IgD-negative memory B cell (primary cell): Measurements from ENCODE around the gene OR52B2. TPM values are rescaled to one million over a fixed set of nuclear protein-coding genes. Genes with fewer than 3 reads are reported as not detected.

Experiments
- H3K27ac Mint-ChIP-seq, 3 donors: one replicate each; pipeline ENCODE4 v1.8.0; 2020 to 2022; ENCODE audit warnings: mild to moderate bottlenecking in 3 of 3, mixed read lengths in 3 of 3, moderate library complexity in 1 of 3
- H3K27me3 Mint-ChIP-seq: one replicate; pipeline ENCODE4 v1.8.0; 2021; ENCODE audit warnings: mixed read lengths
- H3K36me3 Mint-ChIP-seq: one replicate; pipeline ENCODE4 v1.8.0; 2020; ENCODE audit warnings: mild to moderate bottlenecking, mixed read lengths
- H3K4me1 Mint-ChIP-seq, 3 donors: one replicate each; pipeline ENCODE4 v1.8.0; 2020 to 2022; ENCODE audit warnings: mixed read lengths in 3 of 3, mild to moderate bottlenecking in 1 of 3
- H3K4me3 Mint-ChIP-seq, 4 donors: one replicate each; pipeline ENCODE4 v1.8.0; 2020 to 2022; ENCODE audit warnings: mild to moderate bottlenecking in 4 of 4, mixed read lengths in 4 of 4, moderate library complexity in 3 of 4
- H3K9me3 Mint-ChIP-seq, 3 donors: one replicate each; pipeline ENCODE4 v1.8.0; 2020 to 2021; ENCODE audit warnings: mixed read lengths in 3 of 3, mild to moderate bottlenecking in 1 of 3
- polyA plus RNA-seq: library from polyadenylated mRNA; unstranded; fragments of 300-500 nt; fragmentation: Illumina TruSeq; gene quantifications from one replicate; pipeline ENCODE4 v1.2.3, GENCODE V29; 2021

Gene OR52B2
- polyA plus RNA-seq, result not detected

DNA sequence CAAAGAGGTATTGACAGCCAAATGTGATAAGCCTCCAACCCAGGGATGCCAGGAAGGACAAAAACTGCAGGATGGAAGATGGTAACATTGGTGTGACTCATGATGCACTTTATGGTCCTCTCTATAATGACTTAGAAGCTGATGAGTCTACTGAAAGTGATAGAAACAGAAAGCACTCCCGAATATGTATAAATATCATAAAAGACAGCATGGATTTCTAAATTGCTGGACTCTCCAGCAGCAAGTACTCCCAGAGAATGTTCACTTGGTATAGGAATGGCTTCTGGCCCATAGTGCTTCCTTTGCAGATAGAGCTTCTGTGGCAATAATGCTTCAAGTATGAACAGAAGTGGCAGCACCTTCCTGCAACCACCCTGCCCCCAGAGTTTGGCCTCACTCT, at the start of gene OR52B2:
TSS of gene OR52B2 (minus strand) at position 101 of the 400 bp plus-strand sequence. CDS start at position 101, 0 bp downstream.
- Mint-ChIP-seq H3K9me3 (peaks cover 0 to 5% (median under 1%) of the 10 kb centered on the region in 3 donors), H3K4me3 (peak within 1 kb of the TSS in 1 of 4 donors; percentile 25), H3K27me3 (peaks cover 11% of the 10 kb centered on the region), H3K4me1 (no peaks in the 10 kb centered on the region), H3K27ac (no peak within 1 kb of the TSS), H3K36me3 (peaks cover 4% of the 10 kb centered on the region)

- H3K4me1 Mint-ChIP-seq, result peaks cover 0 to 6% (median 0%) of the 10 kb centered on the region in 3 donors
- no peak overlapping the region for H3K27ac Mint-ChIP-seq
- H3K27me3 Mint-ChIP-seq, result no peaks in the 10 kb centered on the region
- no peaks in the 10 kb centered on the region for H3K9me3 Mint-ChIP-seq
- no peak overlapping the region for H3K4me3 Mint-ChIP-seq
- H3K36me3 Mint-ChIP-seq, result peaks cover 15% of the 10 kb centered on the region
These were observed 49.2 kb upstream of the OR52B2 start for GRCh38 chr11:6219359-6219758.

DNA sequence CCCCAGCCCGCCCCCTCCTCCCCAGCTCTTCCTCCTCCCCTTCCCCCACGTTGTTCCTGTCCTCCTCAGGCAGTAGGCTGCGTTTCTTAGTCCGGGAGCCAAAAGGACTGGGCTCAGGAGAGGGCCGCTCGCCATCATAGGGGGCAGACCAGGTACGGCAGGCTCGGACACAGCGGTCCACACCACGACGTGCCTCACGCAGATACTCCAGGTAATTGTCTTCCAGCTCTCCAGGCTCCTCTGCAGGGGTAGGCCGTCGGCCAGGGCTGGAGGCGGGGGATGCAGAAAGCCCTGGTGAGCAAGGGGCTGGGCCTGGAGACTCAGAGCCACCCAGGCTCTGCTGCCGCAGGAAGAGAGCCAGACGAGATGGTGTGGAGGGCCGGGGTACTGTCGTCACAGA, 47.6 kb upstream of the OR52B2 start:
- H3K4me3 Mint-ChIP-seq, result no peak overlapping the region
- peaks cover 0 to 6% (median 0%) of the 10 kb centered on the region in 3 donors for H3K4me1 Mint-ChIP-seq
- H3K9me3 Mint-ChIP-seq, result no peaks in the 10 kb centered on the region
- no peak overlapping the region for H3K27ac Mint-ChIP-seq
- H3K27me3 Mint-ChIP-seq, result no peaks in the 10 kb centered on the region
- H3K36me3 Mint-ChIP-seq, result peaks cover 12% of the 10 kb centered on the region

DNA sequence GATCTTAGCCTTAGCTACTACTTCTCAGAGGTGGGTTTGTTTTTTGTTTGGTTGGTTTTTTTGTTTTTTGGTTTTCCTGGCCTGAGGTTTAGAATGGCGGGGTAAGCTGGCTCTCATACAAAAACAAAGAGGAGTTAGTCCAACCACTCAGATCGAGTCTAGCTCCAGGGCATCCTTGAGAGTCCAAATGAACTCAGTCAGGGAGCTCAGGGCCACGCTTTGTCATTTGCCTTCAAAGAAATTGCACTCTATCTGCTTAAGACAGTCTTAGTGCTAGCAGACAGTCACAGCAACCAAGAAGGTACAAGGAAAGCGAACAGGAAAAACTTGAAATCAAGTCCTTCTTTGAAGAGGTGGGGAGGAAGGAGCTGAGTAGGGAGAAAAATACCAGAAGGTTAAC, 46.4 kb upstream of the OR52B2 start:
- Mint-ChIP-seq H3K9me3 (no peaks in the 10 kb centered on the region), H3K27me3 (no peaks in the 10 kb centered on the region), H3K4me1 (peaks cover 0 to 5% (median 0%) of the 10 kb centered on the region in 3 donors), H3K27ac (peak overlapping the region in 1 of 3 donors; percentile 60), H3K36me3 (peaks cover 12% of the 10 kb centered on the region), H3K4me3 (no peak overlapping the region)

- Mint-ChIP-seq H3K9me3 (no peaks in the 10 kb centered on the region), H3K4me3 (no peak overlapping the region), H3K27ac (no peak overlapping the region), H3K27me3 (no peaks in the 10 kb centered on the region), H3K4me1 (peaks cover 0 to 2% (median 0%) of the 10 kb centered on the region in 3 donors), H3K36me3 (peaks cover 12% of the 10 kb centered on the region)
These were observed 44.4 kb upstream of the OR52B2 start for GRCh38 chr11:6214530-6214929.

- Mint-ChIP-seq H3K27ac (no peak overlapping the region), H3K36me3 (no peaks in the 10 kb centered on the region), H3K27me3 (no peaks in the 10 kb centered on the region), H3K9me3 (no peaks in the 10 kb centered on the region), H3K4me3 (no peak overlapping the region), H3K4me1 (no peaks in the 10 kb centered on the region)
These were observed 40.3 kb upstream of the OR52B2 start for GRCh38 chr11:6210274-6210955.

DNA sequence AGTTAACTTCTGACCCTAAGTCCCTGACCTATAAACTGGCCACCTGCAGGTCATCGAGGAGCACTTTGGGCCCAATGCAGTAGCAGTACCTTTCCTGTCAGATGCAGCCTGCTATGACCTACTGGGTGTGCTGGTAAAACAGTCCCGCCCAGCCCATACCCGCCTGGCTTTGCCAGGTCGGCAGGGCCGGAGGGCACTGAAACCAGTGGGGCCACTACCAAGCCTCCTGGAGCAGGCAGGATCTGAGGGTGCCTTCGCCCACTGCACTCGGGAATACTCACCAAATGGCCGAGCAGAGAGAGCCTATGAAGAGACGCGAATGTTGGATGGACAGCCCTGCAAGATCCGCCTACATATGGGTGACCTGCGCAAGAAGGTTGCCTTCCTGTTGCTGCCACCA, 39.7 kb upstream of the OR52B2 start:
- H3K4me3 Mint-ChIP-seq, result no peak overlapping the region
- H3K27ac Mint-ChIP-seq, result no peak overlapping the region
- H3K4me1 Mint-ChIP-seq, result no peaks in the 10 kb centered on the region
- H3K36me3 Mint-ChIP-seq, result no peaks in the 10 kb centered on the region
- H3K27me3 Mint-ChIP-seq, result no peaks in the 10 kb centered on the region
- no peaks in the 10 kb centered on the region for H3K9me3 Mint-ChIP-seq

- no peaks in the 10 kb centered on the region for H3K36me3 Mint-ChIP-seq
These were observed 36.5 kb upstream of the OR52B2 start for GRCh38 chr11:6206456-6207180.

DNA sequence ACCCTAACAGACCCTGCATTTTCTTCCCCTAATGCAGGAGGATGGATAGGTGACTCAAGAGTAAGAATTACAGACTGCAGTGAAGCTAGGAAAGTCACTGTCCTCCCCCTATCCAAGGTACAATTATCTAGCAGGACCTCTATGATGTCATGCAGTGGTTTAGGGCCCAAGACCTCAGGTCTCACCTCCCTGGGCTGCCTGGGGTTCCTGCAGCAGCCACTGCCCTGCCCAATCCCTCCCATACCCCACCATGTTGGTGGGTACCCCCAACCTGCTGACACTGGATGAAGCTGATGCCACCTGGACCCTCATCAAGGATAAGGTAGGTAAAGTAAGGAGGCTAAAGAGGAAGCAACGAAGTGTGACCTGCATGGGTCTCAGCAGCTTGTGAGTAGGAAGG, 35.2 kb upstream of the OR52B2 start, which contains the start of gene C11orf42:
TSS of gene C11orf42 (plus strand) at position 192 of the 400 bp plus-strand sequence. CDS start at position 251, 59 bp downstream.
- H3K36me3 Mint-ChIP-seq, result no peaks in the 10 kb centered on the region
- peaks cover 0 to 13% (median 8%) of the 10 kb centered on the region in 3 donors for H3K4me1 Mint-ChIP-seq
- H3K4me3 Mint-ChIP-seq, result no peak within 1 kb of the TSS
- no peak within 1 kb of the TSS for H3K27ac Mint-ChIP-seq
- H3K27me3 Mint-ChIP-seq, result no peaks in the 10 kb centered on the region
- H3K9me3 Mint-ChIP-seq, result no peaks in the 10 kb centered on the region

More at GRCh38 chr11:6206456-6207180, 36.5 kb upstream of the OR52B2 start:
- no peak overlapping the region for H3K27ac Mint-ChIP-seq
- H3K4me1 Mint-ChIP-seq, result peaks cover 0 to 13% (median 8%) of the 10 kb centered on the region in 3 donors
- H3K9me3 Mint-ChIP-seq, result no peaks in the 10 kb centered on the region
- no peaks in the 10 kb centered on the region for H3K27me3 Mint-ChIP-seq
- no peak overlapping the region for H3K4me3 Mint-ChIP-seq

GRCh38 chr11:6204706-6205105, 34.6 kb upstream of the OR52B2 start:
- Mint-ChIP-seq H3K4me1 (peaks cover 0 to 13% (median 8%) of the 10 kb centered on the region in 3 donors), H3K9me3 (no peaks in the 10 kb centered on the region), H3K27me3 (no peaks in the 10 kb centered on the region), H3K27ac (no peak overlapping the region), H3K36me3 (peaks cover 4% of the 10 kb centered on the region), H3K4me3 (no peak overlapping the region)

DNA sequence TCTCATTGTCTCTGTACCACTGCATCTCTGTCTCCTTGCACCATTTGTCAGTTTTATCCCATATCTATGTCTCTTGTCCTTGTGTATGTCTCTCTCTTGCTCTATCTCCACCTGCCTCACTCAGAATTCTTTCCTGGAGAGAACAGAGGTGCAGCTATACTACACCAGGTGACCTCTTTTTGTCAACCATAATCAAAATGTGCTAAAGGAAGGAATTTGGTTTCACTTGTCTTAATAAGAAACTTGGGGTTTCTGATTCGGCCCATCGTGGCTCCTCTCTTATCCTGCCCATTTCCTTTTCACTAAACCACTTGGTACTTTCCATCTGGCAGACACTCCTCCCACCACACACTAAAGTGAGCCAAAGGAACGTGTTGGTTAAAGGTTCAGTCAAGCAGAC, 33.2 kb upstream of the OR52B2 start:
- no peaks in the 10 kb centered on the region for H3K27me3 Mint-ChIP-seq

GRCh38 chr11:6202041-6202440, 31.9 kb upstream of the OR52B2 start:
- peaks cover 0 to 13% (median 8%) of the 10 kb centered on the region in 3 donors for H3K4me1 Mint-ChIP-seq
- no peaks in the 10 kb centered on the region for H3K27me3 Mint-ChIP-seq
- H3K36me3 Mint-ChIP-seq, result peaks cover 4% of the 10 kb centered on the region
- no peaks in the 10 kb centered on the region for H3K9me3 Mint-ChIP-seq
- no peak overlapping the region for H3K4me3 Mint-ChIP-seq
- H3K27ac Mint-ChIP-seq, result no peak overlapping the region

More for the DNA sequence above, 33.2 kb upstream of the OR52B2 start:
- no peaks in the 10 kb centered on the region for H3K9me3 Mint-ChIP-seq
- peak overlapping the region in 1 of 3 donors; percentile 17 for H3K27ac Mint-ChIP-seq
- H3K4me3 Mint-ChIP-seq, result no peak overlapping the region
- peaks cover 0 to 13% (median 8%) of the 10 kb centered on the region in 3 donors for H3K4me1 Mint-ChIP-seq
- peaks cover 4% of the 10 kb centered on the region for H3K36me3 Mint-ChIP-seq

- H3K36me3 Mint-ChIP-seq, result peaks cover 4% of the 10 kb centered on the region
- peaks cover 0 to 13% (median 8%) of the 10 kb centered on the region in 3 donors for H3K4me1 Mint-ChIP-seq
- no peaks in the 10 kb centered on the region for H3K27me3 Mint-ChIP-seq
- H3K4me3 Mint-ChIP-seq, result no peak overlapping the region
- H3K27ac Mint-ChIP-seq, result no peak overlapping the region
- H3K9me3 Mint-ChIP-seq, result no peaks in the 10 kb centered on the region
These were observed 31.4 kb upstream of the OR52B2 start for GRCh38 chr11:6201481-6201880.

- Mint-ChIP-seq H3K4me3 (peak overlapping the region in 1 of 4 donors; percentile 4), H3K27ac (peak overlapping the region in 1 of 3 donors; percentile 32), H3K9me3 (no peaks in the 10 kb centered on the region), H3K4me1 (peaks cover 0 to 14% (median 8%) of the 10 kb centered on the region in 3 donors), H3K36me3 (peaks cover 4% of the 10 kb centered on the region), H3K27me3 (no peaks in the 10 kb centered on the region)
These were observed 30.8 kb upstream of the OR52B2 start for GRCh38 chr11:6200975-6201374.

DNA sequence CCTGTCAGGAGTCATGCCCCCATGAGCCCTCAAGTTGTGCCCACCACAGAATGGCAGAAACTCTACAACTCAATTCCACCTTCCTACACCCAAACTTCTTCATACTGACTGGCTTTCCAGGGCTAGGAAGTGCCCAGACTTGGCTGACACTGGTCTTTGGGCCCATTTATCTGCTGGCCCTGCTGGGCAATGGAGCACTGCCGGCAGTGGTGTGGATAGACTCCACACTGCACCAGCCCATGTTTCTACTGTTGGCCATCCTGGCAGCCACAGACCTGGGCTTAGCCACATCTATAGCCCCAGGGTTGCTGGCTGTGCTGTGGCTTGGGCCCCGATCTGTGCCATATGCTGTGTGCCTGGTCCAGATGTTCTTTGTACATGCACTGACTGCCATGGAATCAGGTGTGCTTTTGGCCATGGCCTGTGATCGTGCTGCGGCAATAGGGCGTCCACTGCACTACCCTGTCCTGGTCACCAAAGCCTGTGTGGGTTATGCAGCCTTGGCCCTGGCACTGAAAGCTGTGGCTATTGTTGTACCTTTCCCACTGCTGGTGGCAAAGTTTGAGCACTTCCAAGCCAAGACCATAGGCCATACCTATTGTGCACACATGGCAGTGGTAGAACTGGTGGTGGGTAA, 29.2 kb upstream of the OR52B2 start, which contains the start of gene OR52W1:
TSS of gene OR52W1 (plus strand) at position 51 of the 637 bp plus-strand sequence. CDS start at position 51, 0 bp downstream.
- H3K27me3 Mint-ChIP-seq, result no peaks in the 10 kb centered on the region
- peaks cover 4% of the 10 kb centered on the region for H3K36me3 Mint-ChIP-seq
- H3K9me3 Mint-ChIP-seq, result no peaks in the 10 kb centered on the region
- H3K27ac Mint-ChIP-seq, result no peak within 1 kb of the TSS
- H3K4me3 Mint-ChIP-seq, result no peak within 1 kb of the TSS
- peaks cover 0 to 13% (median 8%) of the 10 kb centered on the region in 3 donors for H3K4me1 Mint-ChIP-seq
